ENCODE measurements around the gene ZNF277.

ZNF277 gene

DNA sequence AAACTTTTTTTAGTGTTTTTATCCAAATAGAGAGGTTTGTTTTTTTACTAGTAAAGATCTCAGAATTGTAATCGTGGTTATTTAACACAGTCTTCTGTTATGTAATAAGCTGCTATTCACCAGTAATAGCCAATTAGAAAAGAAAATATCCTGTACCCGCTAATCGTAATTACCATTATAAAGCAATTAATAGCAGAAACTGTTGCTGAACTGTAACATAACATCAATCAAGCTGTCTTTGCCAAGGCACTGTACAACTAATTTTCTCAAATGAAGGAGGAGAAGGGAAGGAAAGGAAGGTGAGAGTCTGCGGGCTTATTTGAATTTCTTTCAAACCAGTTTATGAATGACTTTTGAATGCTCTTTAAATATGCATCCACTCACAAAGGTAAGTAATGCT is 9.3 kb downstream of the ZNF277 start:
- TF ChIP-seq, protein P1, sequence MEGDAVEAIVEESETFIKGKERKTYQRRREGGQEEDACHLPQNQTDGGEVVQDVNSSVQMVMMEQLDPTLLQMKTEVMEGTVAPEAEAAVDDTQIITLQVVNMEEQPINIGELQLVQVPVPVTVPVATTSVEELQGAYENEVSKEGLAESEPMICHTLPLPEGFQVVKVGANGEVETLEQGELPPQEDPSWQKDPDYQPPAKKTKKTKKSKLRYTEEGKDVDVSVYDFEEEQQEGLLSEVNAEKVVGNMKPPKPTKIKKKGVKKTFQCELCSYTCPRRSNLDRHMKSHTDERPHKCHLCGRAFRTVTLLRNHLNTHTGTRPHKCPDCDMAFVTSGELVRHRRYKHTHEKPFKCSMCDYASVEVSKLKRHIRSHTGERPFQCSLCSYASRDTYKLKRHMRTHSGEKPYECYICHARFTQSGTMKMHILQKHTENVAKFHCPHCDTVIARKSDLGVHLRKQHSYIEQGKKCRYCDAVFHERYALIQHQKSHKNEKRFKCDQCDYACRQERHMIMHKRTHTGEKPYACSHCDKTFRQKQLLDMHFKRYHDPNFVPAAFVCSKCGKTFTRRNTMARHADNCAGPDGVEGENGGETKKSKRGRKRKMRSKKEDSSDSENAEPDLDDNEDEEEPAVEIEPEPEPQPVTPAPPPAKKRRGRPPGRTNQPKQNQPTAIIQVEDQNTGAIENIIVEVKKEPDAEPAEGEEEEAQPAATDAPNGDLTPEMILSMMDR (conservative IDR thresholded peaks at IDR 0.05; ENCODE audit: low read depth, low read length) = no peak
- no peak for DNase-seq (ENCODE audit: low read depth)
- no peak overlapping the region for H3K4me3 ChIP-seq (ENCODE audit: low read depth, low read length)

DNA sequence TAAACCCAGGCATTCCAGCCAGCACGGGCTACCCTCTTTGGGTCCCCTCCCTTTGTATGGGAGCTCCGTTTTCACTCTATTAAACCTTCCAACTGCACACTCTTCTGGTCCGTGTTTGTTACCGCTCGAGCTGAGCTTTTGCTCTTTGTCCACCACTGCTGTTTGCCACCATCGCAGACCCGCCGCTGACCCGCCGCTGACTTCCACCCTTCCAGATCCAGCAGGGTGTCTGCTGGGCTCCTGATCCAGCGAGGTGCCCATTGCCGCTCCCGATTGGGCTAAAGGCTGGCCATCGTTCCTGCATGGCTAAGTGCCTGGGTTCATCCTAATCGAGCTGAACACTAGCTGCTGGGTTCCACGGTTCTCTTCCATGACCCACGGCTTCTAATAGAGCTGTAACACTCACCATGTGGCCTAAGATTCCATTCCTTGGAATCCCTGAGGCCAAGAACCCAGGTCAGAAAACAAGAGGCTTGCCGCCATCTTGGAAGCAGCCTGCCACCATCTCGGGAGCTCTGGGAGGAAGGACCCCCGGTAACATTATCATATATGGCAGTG is 14.5 kb downstream of the ZNF277 start:
- TF ChIP-seq, protein P1 (conservative IDR thresholded peaks at IDR 0.05; ENCODE audit: low read depth, low read length) = no peak
- DNase-seq (ENCODE audit: low read depth) = no peak
- no peak overlapping the region for H3K4me3 ChIP-seq (ENCODE audit: low read depth, low read length)

DNA sequence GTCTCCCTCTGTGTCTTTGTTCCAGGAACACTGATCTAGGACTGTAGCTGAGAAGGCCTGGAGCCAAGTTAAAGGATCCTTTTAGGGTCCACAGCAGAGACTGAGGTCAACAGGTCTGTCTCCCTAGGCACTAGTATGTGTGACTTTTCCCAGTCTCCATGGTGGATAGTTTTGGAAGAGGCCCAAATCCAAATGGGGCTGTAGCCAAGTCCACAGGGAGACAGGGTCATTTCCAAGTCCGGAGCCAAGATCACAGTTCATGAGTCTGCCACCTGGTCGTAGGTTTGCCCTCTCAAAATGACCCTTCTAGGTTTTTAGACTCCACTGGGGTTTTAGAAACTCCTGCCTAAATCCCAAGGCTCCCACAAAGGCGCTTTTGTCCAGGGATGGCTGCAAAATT is 16.8 kb downstream of the ZNF277 start:
- DNase-seq (ENCODE audit: low read depth) = no peak
- H3K4me3 ChIP-seq (ENCODE audit: low read depth, low read length) = no peak overlapping the region
- TF ChIP-seq, protein P1 (conservative IDR thresholded peaks at IDR 0.05; ENCODE audit: low read depth, low read length) = no peak

DNA sequence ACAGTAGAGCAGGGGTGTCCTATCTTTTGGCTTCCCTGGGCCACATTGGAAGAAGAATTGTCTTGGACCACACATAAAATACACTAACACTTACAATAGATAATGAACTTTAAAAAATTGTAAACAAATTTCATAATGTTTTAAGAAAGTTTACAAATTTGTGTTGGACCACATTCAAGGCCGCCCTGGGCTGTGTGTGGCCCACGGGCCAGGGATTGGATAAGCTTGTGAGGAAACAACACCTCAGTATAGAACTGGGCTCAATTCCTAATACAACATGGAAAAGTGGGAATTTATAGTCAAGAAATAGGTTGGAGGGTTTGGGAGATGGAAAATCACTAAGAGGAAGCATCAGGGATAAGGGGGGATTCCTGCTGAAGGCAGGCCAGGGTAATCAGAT is 17.7 kb downstream of the ZNF277 start:
- TF ChIP-seq, protein P1 (conservative IDR thresholded peaks at IDR 0.05; ENCODE audit: low read depth, low read length) = no peak
- DNase-seq (ENCODE audit: low read depth) = no peak
- no peak overlapping the region for H3K4me3 ChIP-seq (ENCODE audit: low read depth, low read length)

DNA sequence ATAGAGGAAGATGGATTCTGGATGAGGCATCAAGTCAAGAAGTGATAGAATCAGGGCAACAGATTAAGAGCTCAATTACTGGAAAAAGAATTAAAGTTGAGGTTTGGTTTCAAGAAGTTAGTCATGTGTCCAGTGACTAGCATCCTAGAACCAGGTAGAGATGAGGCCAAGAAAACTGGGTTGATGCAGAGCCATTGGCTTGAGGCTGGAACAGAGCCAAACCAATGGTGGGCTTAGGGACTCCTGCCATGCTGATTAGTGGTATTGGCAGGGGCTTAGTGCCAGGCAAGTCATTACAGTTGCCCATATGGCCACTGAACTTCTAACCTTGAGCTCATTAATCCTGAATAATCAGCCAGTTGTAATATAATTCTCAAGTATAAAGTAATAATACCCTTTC is 18.5 kb downstream of the ZNF277 start:
- no peak for DNase-seq (ENCODE audit: low read depth)
- TF ChIP-seq, protein P1 (conservative IDR thresholded peaks at IDR 0.05; ENCODE audit: low read depth, low read length) = no peak
- H3K4me3 ChIP-seq (ENCODE audit: low read depth, low read length) = no peak overlapping the region

DNA sequence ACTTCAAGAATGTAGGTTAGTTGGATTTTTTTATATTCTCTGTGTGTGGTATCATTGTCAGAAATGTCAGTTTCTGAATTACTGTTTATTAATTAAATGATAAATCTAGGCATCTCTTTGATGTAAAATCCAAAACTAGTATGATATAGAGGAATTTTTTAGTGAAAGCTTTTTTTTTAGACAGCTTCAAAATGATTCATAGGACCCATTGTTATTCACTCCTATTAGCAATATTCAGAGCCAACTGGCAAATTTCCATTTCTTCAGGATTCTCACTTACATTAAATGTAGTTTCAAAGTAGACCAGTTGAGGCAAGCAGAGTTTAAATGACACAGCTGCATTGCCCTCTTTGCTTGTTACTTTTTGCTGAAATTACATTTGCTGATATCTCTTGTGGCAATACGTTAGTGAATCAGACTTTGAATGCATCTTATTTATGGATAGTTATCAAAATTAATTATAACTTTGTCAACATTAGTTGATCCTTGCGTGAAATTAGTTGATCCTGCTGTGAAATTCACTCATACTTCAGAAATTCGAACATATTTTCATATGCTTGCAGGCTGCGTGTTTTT is 20.3 kb downstream of the ZNF277 start:
- peak; percentile 50 for DNase-seq (ENCODE audit: low read depth)
- TF ChIP-seq, protein P1 (conservative IDR thresholded peaks at IDR 0.05; ENCODE audit: low read depth, low read length) = no peak
- H3K4me3 ChIP-seq (ENCODE audit: low read depth, low read length) = no peak overlapping the region

DNA sequence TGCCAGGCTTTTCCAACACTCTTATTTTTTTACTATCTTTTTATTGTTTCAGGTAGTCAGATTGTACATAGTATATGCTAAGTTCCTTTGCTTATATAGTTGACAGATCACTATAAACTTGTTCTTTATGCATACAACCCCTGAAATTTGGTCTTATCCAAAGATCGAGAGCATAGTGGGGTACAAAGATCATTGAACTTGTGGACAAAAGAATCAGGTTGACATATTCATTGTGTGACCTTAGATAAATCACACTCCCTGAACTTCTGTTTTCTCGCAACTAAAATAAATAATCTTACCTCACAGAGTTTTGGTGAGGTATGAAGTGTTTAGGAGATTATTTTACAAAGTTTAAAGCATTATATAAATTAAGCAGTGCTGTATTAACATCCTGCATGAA is 22.1 kb downstream of the ZNF277 start:
- no peak overlapping the region for H3K4me3 ChIP-seq (ENCODE audit: low read depth, low read length)
- DNase-seq (ENCODE audit: low read depth) = no peak
- TF ChIP-seq, protein P1 (conservative IDR thresholded peaks at IDR 0.05; ENCODE audit: low read depth, low read length) = no peak

Data from choroid plexus epithelial cell (primary cell).